GM18499 (cell line): Measurements from ENCODE around the gene PEX10.

ENCODE experiments used
- ATAC-seq: cut with Tn5 transposase; IDR thresholded peaks from one replicate; pipeline ENCODE4 v1.9.1; 2021; ENCODE audit warnings: moderate number of reproducible peaks; ENCODE audit not compliant: insufficient read depth, unreplicated experiment

Gene PEX10

GRCh38 chr1:2406451-2407041, 5.8 kb downstream of the PEX10 start:
- ATAC-seq, result no peak

- no peak for ATAC-seq
Observed at GRCh38 chr1:2405588-2406295, 6.6 kb downstream of the PEX10 start.

DNA sequence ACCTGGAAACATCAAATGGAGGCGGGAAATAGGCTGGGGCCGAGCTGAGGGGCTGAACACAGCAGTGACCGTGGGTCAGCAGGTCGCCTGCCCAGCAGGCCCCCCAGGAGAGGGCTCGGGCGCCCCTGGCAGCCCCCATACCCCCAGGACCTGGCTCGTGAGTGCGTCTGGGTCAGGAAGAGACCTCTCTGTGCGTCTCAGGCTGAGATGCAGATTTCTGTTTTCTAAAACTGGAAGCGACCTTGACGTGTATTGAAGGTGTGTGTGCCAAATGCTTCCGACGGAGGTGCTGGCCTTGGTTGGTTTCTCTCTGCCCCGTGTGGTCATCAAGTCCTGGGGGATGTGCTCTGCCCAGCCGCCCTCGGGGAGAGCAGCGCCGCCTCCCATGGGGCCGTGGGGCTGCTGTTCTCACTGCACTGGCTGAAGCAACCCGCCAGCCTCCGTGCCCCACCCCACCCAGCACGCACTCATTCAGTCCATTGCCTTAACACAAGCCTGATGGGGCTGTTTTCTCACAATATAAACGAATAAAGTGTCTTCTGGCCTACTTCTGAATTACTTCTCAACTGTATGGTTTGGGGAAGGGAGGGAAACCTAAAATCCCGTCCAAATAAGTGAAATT, 7.4 kb downstream of the PEX10 start:
- no peak for ATAC-seq

DNA sequence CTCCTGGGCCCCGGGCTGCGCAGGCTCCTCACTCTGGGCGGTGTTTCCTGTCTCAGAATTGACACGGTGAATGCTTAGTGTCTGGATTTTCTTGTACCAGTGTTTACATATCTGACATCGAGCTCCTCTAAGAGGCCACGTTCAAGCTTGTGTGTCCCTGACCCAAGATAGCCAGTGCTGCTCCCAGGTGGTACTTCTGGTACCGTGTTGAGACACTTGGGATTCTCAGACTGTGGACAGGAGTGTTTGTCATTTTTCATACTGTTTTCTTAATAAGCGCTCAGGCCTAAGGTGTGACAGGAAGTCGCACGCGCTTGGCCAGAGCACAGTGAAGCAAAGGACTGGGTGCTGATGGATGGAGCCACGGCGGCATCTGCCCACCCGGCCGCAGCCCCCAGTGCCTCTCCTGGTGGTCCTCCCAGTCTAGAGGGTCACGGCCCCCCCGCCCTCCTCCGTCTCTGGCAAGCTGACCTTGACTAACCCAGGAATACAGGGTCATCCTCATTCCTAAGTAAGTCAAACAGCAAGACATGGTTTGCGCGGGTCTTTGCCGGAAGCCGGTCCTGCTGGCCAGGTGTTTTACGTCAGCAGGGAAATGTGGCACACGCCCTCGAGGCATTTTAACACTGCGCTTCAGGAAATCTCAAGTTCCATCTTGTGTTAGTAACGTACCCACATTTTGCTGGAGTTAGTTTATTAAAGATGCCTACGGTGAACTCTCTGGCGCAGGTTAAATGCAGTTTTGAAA, 8.0 kb downstream of the PEX10 start:
- no peak for ATAC-seq

- no peak for ATAC-seq
Observed at GRCh38 chr1:2403273-2403672, 9.1 kb downstream of the PEX10 start.

DNA sequence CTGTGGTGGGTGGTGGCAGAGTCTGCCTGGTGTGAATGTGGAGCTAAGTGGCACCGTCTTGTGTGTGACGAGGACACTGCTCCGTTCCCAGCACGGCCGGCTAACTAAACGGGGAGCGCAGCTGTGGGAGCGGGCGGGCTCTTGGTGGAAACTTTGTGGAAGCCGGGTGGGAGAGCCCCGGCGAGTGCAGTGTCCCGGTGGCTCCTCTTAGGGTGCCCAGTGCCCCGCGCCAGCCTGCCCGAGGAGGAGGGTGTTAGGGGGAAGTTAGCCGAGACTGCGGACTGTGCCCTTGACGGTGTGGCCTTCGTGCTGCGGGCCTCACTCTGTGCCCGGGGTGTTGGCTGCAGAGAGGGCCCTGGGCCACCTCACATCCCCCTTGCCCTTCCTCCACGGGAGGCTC, 9.9 kb downstream of the PEX10 start:
- ATAC-seq, result no peak

DNA sequence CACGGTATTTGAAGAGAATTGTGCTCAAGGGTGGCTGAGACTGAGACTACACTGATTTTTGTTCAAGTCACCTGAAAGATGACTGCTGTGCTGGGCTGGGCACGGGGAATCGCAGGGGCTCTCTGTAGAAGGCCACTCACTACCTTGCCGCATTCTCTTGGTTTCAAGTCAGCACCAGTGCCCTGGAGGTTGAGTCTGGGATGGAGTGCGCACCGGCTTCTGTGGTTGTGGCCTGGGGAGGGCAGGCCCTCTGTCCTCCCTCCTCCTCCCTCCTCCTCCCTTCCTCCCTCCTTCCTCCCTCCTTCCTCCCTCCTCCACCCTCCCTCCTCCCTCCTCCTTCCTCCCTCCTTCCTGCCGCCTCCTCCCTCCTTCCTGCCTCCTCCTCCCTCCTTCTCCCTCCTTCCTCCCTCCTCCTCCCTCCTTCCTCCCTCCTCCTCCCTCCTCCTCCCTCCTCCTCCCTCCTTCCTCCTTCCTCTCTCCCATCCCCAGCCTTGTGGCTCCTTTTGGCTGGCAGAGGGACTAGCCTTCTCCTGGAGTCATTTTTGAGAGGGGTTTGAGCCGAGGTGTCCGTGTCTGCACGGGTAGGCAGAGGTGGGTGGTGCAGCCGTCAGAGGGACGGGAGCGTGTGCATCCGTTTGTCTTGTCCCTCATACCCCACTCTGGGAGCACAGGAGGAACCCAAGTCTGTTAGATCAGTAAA, 11.3 kb downstream of the PEX10 start:
- no peak for ATAC-seq

GRCh38 chr1:2400576-2400909, 11.8 kb downstream of the PEX10 start:
- ATAC-seq, result no peak

DNA sequence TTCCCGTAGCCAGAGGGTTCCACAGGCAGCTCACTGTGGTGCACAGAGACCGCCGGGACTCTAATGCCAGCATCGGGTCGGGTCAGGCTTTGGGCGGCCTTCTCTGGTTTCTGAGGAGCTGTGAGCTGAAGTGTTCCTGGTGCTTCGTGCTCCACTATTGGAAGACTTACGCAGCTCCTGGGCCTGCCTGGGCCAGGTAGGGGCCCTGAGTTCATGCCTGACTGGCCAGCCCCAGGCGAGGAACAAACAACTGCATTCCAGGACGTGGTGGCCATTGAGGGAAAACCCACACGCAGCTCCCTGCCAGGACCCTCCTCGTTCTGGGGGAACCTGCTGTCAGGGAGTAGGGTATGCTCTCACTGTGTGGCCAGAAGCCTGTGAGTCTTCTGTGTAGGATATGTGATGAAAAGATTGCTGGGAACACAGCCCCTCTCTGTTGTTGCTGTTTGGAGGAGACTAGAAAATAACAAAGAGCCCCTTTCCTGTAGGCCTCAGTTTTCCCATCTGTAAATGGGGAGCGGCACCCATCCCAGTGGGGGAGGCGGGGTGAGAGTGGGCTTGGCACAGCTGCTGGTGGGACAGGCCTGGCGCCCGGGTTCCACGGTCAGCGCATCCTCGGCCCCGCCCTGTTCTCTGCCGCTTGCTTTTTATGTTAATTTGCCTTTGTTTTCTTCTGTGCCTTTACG, 12.3 kb downstream of the PEX10 start:
- ATAC-seq, result no peak

DNA sequence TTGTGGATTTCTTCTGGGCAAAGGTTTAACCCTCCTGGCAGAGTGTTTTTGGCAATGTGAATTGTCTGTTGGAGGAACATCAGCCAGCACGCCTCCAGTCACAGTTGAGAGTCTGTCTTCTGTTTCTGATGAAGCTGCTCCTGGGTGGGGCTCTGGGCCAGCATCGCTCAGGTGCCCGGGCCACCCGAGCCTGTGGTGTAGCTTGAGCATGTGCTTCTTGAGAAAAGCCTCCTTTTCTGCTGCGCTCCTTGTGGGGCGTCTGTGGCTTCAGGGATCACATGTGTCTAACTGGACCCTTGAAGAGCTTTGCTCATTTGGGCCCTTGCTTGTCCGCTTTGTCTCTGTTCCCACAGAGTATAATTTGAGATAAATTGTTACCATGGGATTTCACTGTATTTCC, 13.5 kb downstream of the PEX10 start:
- ATAC-seq, result no peak

DNA sequence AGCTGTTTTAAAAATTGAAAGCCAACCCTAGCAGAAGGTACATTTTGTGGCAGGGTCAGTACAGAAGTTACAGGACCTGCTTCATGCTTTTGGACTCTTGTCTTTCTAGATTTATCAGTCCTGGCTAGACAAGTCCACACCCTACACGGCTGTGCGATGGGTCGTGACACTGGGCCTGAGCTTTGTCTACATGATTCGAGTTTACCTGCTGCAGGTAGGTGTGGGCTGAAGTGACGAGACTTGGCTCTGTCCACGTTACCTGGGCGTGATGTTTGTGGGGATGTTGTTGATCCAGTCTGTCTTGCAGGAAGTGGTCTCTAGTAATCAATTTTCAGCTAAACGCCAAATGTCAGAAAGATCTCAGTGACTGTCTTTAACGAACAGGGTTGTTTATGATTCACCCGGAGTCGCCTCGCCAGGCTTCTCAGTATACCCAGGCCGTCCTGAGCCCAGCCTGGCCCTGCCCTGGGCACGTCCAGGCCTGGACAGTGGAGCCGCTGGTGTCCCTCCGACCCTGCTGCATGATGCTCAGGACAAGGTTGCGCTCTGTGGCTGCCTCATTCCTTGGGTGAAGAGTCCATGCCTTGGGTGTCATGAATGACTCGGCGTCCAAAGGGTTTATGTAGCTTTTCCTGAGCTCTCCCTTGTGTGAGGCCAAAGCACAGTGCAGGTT, 15.2 kb downstream of the PEX10 start:
- ATAC-seq, result no peak

DNA sequence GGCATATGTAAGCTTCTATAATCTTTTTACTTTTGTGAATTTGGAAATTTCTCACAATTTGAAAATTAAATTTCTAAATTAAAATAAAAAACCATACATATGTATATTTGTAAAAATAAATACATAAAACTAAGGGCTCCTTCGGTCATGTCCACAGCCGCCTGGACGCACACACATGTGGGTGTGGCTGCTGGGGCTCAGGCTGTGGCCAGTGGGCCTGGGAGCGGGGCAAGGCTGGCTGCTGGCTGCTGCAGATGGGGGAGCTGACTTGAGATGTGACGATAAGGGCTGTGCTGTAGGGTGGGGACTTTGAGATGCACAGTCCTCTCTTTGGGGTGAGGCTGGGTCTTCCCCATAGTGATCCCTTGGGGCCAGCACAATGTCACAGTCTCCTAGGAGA, 15.9 kb downstream of the PEX10 start:
- no peak for ATAC-seq

- ATAC-seq, result no peak
Observed at GRCh38 chr1:2396059-2396458, 16.3 kb downstream of the PEX10 start.

GRCh38 chr1:2395245-2395644, 17.1 kb downstream of the PEX10 start:
- no peak for ATAC-seq

GRCh38 chr1:2394761-2395160, 17.6 kb downstream of the PEX10 start:
- no peak for ATAC-seq

GRCh38 chr1:2394220-2394619, 18.1 kb downstream of the PEX10 start:
- no peak for ATAC-seq

- no peak for ATAC-seq
Observed at GRCh38 chr1:2393471-2393877, 18.9 kb downstream of the PEX10 start.

- no peak for ATAC-seq
Observed at GRCh38 chr1:2392686-2393085, 19.7 kb downstream of the PEX10 start.

- no peak for ATAC-seq
Observed at GRCh38 chr1:2391931-2392509, 20.3 kb downstream of the PEX10 start.
